ENCODE results near the gene GTF2H4.
"Not testable (repeated sequence)": the region's sequence is repeated elsewhere in the genome, so short reads cannot be mapped to it uniquely, and the experiment has no call there.

- TF ChIP-seq FOXM1 (IDR thresholded peaks at IDR 0.05; ENCODE audit: low read depth, low read length); FOXK2 (IDR thresholded peaks at IDR 0.05); CTCF (IDR thresholded peaks at IDR 0.05 in 2 of 3, conservative IDR thresholded peaks at IDR 0.05 in 1 of 3; ENCODE audit: control insufficient read depth in 2 of 3, extremely low read depth in 1 of 3, insufficient read depth in 1 of 3, low read depth in 3 of 3, low read length in 3 of 3); NR2C1 (IDR thresholded peaks at IDR 0.05); ZZZ3 (IDR thresholded peaks at IDR 0.05; ENCODE audit: control insufficient read depth, insufficient read length, low read depth): not testable (repeated sequence)
Observed at GRCh38 chr6:30902196-30902595, 5.8 kb upstream of the GTF2H4 start.
